GM12872 (cell line): ENCODE results near the gene IGDCC3.

ENCODE experiments used
- CTCF ChIP-seq: IDR thresholded peaks from 3 replicates; pipeline ENCODE4 v1.5.1; 2011; ENCODE audit warnings: low read depth, mild to moderate bottlenecking, low read length, moderate library complexity; ENCODE audit not compliant: insufficient read depth

IGDCC3 gene

GRCh38 chr15:65396283-65396964 lies 18.6 kb upstream of the IGDCC3 start:
- TF ChIP-seq CTCF: no peak

- 0 out of 3 replicates have a peak, but pooled peaks have one; percentile 4 for TF ChIP-seq CTCF
Measured at GRCh38 chr15:65395567-65396202, 17.9 kb upstream of the IGDCC3 start.

- no peak for TF ChIP-seq CTCF
Measured at GRCh38 chr15:65394936-65395335, 17.1 kb upstream of the IGDCC3 start.

- TF ChIP-seq CTCF: no peak
Measured at GRCh38 chr15:65394280-65394789, 16.5 kb upstream of the IGDCC3 start.

- TF ChIP-seq CTCF: no peak
Measured at GRCh38 chr15:65393557-65393956, 15.8 kb upstream of the IGDCC3 start.

GRCh38 chr15:65393091-65393490 lies 15.3 kb upstream of the IGDCC3 start:
- TF ChIP-seq CTCF: no peak

GRCh38 chr15:65392368-65392767 lies 14.6 kb upstream of the IGDCC3 start:
- no peak for TF ChIP-seq CTCF
